Panc1 (cell line): Measurements from ENCODE around the gene SEPTIN5.

ENCODE experiments used
- POLR2AphosphoS5 ChIP-seq: IDR thresholded peaks from 2 replicates; pipeline ENCODE4 v1.6.1; 2012; ENCODE audit warnings: mild to moderate bottlenecking, low read depth, low read length, moderate library complexity
- SIN3A ChIP-seq: IDR thresholded peaks from 2 replicates; pipeline ENCODE4 v1.6.1; 2012; ENCODE audit warnings: low read depth, mild to moderate bottlenecking, low read length, moderate library complexity, borderline replicate concordance; ENCODE audit not compliant: insufficient read depth
- TCF7L2 ChIP-seq: IDR thresholded peaks from 2 replicates; pipeline ENCODE4 v1.6.1; 2011; ENCODE audit warnings: mild to moderate bottlenecking, low read depth, low read length, inconsistent platforms
- TF ChIP-seq, protein P1 (sequence below): fragments of 450-650 bp; IDR thresholded peaks from 2 replicates; pipeline ENCODE4 v1.5.1; 2017; ENCODE audit warnings: mild to moderate bottlenecking
- TF ChIP-seq, protein P2 (sequence below), 2 experiments: IDR thresholded peaks; 2 replicates each; pipeline ENCODE4 v1.6.1; 2011 to 2012; ENCODE audit warnings: low read depth in 2 of 2, control low read depth in 1 of 2, low read length in 1 of 2, mild to moderate bottlenecking in 1 of 2, moderate library complexity in 1 of 2; ENCODE audit not compliant: insufficient read depth in 1 of 2

DNA sequence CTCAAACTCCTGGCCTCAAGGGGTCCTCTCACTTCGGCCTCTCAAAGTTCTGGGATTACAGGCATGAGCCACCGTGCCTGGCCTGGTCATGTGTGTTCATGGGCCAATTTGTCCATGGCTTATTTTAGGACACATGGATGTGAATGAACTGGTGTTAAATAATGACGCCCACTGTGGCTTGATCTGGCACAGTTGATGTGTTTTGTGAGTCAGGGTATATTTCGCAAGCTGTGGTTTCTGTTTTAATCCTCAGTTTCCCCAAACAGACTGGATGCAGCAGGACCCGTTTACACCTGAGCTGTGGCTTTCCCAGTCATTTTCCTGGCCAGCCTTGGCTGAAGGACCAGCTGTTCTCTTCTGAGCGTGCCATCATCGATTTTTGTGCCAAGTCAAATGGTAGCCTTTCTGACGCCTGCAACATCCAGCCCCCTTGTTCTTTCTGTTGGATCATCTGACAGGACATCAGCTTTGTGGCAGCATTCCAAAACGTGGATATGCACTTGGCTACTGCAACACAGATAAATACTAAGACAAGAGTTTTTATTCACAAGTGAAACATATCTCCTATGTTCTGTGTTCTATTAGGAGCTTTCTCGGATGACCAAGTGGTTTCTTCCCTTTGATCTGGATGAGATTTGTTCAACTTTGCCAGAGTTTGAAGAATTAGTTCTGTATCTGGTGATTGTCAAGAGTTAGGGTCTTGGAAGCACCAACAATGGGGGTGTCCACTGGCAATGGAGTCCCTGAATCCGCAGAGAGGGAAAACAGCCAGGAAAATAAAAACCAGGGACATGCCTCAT is 40.0 kb upstream of the SEPTIN5 start:
- TF ChIP-seq POLR2AphosphoS5 (no peak), TCF7L2 (no peak), SIN3A (no peak)
- TF ChIP-seq, protein P1, sequence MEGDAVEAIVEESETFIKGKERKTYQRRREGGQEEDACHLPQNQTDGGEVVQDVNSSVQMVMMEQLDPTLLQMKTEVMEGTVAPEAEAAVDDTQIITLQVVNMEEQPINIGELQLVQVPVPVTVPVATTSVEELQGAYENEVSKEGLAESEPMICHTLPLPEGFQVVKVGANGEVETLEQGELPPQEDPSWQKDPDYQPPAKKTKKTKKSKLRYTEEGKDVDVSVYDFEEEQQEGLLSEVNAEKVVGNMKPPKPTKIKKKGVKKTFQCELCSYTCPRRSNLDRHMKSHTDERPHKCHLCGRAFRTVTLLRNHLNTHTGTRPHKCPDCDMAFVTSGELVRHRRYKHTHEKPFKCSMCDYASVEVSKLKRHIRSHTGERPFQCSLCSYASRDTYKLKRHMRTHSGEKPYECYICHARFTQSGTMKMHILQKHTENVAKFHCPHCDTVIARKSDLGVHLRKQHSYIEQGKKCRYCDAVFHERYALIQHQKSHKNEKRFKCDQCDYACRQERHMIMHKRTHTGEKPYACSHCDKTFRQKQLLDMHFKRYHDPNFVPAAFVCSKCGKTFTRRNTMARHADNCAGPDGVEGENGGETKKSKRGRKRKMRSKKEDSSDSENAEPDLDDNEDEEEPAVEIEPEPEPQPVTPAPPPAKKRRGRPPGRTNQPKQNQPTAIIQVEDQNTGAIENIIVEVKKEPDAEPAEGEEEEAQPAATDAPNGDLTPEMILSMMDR = no peak
- TF ChIP-seq, protein P2, sequence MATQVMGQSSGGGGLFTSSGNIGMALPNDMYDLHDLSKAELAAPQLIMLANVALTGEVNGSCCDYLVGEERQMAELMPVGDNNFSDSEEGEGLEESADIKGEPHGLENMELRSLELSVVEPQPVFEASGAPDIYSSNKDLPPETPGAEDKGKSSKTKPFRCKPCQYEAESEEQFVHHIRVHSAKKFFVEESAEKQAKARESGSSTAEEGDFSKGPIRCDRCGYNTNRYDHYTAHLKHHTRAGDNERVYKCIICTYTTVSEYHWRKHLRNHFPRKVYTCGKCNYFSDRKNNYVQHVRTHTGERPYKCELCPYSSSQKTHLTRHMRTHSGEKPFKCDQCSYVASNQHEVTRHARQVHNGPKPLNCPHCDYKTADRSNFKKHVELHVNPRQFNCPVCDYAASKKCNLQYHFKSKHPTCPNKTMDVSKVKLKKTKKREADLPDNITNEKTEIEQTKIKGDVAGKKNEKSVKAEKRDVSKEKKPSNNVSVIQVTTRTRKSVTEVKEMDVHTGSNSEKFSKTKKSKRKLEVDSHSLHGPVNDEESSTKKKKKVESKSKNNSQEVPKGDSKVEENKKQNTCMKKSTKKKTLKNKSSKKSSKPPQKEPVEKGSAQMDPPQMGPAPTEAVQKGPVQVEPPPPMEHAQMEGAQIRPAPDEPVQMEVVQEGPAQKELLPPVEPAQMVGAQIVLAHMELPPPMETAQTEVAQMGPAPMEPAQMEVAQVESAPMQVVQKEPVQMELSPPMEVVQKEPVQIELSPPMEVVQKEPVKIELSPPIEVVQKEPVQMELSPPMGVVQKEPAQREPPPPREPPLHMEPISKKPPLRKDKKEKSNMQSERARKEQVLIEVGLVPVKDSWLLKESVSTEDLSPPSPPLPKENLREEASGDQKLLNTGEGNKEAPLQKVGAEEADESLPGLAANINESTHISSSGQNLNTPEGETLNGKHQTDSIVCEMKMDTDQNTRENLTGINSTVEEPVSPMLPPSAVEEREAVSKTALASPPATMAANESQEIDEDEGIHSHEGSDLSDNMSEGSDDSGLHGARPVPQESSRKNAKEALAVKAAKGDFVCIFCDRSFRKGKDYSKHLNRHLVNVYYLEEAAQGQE (IDR thresholded peaks at IDR 0.05; ENCODE audit: insufficient read depth in 1 of 2, low read depth in 2 of 2, low read length in 1 of 2) = no peak
